Measurements from ENCODE around the gene AHCTF1.

Gene AHCTF1

GRCh38 chr1:246797597-246797996 lies 134.2 kb downstream of the AHCTF1 start:
- no peak overlapping the region for H3K4me2 ChIP-seq (ENCODE audit: low read depth, low read length, poor library complexity, severe bottlenecking)
- H3F3A ChIP-seq (ENCODE audit: insufficient read depth) = no peaks in the 10 kb centered on the region
- no peak overlapping the region for H3K27ac ChIP-seq (ENCODE audit: low read depth, low read length)
- no peak overlapping the region for H3K9ac ChIP-seq (ENCODE audit: low read length)
- H3K9me3 ChIP-seq (ENCODE audit: insufficient read depth, low read length) = no peaks in the 10 kb centered on the region
- H4K20me1 ChIP-seq (ENCODE audit: low read depth, low read length) = no peaks in the 10 kb centered on the region
- no peaks in the 10 kb centered on the region for H3K79me2 ChIP-seq (ENCODE audit: insufficient read depth, low read length)
- TF ChIP-seq EZH2phosphoT487 (conservative IDR thresholded peaks at IDR 0.05; ENCODE audit: low read length) = no peak
- TF ChIP-seq, protein P1, sequence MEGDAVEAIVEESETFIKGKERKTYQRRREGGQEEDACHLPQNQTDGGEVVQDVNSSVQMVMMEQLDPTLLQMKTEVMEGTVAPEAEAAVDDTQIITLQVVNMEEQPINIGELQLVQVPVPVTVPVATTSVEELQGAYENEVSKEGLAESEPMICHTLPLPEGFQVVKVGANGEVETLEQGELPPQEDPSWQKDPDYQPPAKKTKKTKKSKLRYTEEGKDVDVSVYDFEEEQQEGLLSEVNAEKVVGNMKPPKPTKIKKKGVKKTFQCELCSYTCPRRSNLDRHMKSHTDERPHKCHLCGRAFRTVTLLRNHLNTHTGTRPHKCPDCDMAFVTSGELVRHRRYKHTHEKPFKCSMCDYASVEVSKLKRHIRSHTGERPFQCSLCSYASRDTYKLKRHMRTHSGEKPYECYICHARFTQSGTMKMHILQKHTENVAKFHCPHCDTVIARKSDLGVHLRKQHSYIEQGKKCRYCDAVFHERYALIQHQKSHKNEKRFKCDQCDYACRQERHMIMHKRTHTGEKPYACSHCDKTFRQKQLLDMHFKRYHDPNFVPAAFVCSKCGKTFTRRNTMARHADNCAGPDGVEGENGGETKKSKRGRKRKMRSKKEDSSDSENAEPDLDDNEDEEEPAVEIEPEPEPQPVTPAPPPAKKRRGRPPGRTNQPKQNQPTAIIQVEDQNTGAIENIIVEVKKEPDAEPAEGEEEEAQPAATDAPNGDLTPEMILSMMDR (IDR thresholded peaks at IDR 0.05; ENCODE audit: insufficient read depth, low read length, poor library complexity, severe bottlenecking) = no peak
- no peaks in the 10 kb centered on the region for H3K9me2 ChIP-seq (replicated peaks; ENCODE audit: insufficient read depth, low read length)
- H3K36me3 ChIP-seq (ENCODE audit: low read length) = no peaks in the 10 kb centered on the region
- no peaks in the 10 kb centered on the region for H3K27me3 ChIP-seq (ENCODE audit: low read length)
- no peak overlapping the region for H2AFZ ChIP-seq (ENCODE audit: low read depth, low read length, severe bottlenecking)
- H3K4me3 ChIP-seq (ENCODE audit: insufficient read depth, low read length, poor library complexity, severe bottlenecking) = no peak overlapping the region

GRCh38 chr1:246797157-246797556 lies 134.6 kb downstream of the AHCTF1 start:
- Histone ChIP-seq H3K27ac (ENCODE audit: low read depth, low read length) (no peak overlapping the region), H3K4me2 (ENCODE audit: low read depth, low read length, poor library complexity, severe bottlenecking) (no peak overlapping the region), H3F3A (ENCODE audit: insufficient read depth) (no peaks in the 10 kb centered on the region), H3K36me3 (ENCODE audit: low read length) (no peaks in the 10 kb centered on the region), H2AFZ (ENCODE audit: low read depth, low read length, severe bottlenecking) (no peak overlapping the region), H3K9me3 (ENCODE audit: insufficient read depth, low read length) (no peaks in the 10 kb centered on the region), H4K20me1 (ENCODE audit: low read depth, low read length) (no peaks in the 10 kb centered on the region), H3K9ac (ENCODE audit: low read length) (no peak overlapping the region), H3K79me2 (ENCODE audit: insufficient read depth, low read length) (no peaks in the 10 kb centered on the region), H3K9me2 (replicated peaks; ENCODE audit: insufficient read depth, low read length) (no peaks in the 10 kb centered on the region), H3K27me3 (ENCODE audit: low read length) (no peaks in the 10 kb centered on the region), H3K4me3 (ENCODE audit: insufficient read depth, low read length, poor library complexity, severe bottlenecking) (no peak overlapping the region)
- no peak for TF ChIP-seq EZH2phosphoT487 (conservative IDR thresholded peaks at IDR 0.05; ENCODE audit: low read length)
- TF ChIP-seq, protein P1 (IDR thresholded peaks at IDR 0.05; ENCODE audit: insufficient read depth, low read length, poor library complexity, severe bottlenecking) = no peak

- Histone ChIP-seq H3K27me3 (ENCODE audit: low read length) (no peaks in the 10 kb centered on the region), H3K4me3 (ENCODE audit: insufficient read depth, low read length, poor library complexity, severe bottlenecking) (no peak overlapping the region), H3K27ac (ENCODE audit: low read depth, low read length) (no peak overlapping the region), H4K20me1 (ENCODE audit: low read depth, low read length) (no peaks in the 10 kb centered on the region), H3K36me3 (ENCODE audit: low read length) (no peaks in the 10 kb centered on the region), H3K9me2 (replicated peaks; ENCODE audit: insufficient read depth, low read length) (no peaks in the 10 kb centered on the region), H3F3A (ENCODE audit: insufficient read depth) (no peaks in the 10 kb centered on the region), H3K79me2 (ENCODE audit: insufficient read depth, low read length) (no peaks in the 10 kb centered on the region), H3K4me2 (ENCODE audit: low read depth, low read length, poor library complexity, severe bottlenecking) (no peak overlapping the region), H3K9ac (ENCODE audit: low read length) (no peak overlapping the region), H2AFZ (ENCODE audit: low read depth, low read length, severe bottlenecking) (no peak overlapping the region), H3K9me3 (ENCODE audit: insufficient read depth, low read length) (no peaks in the 10 kb centered on the region)
- no peak for TF ChIP-seq EZH2phosphoT487 (conservative IDR thresholded peaks at IDR 0.05; ENCODE audit: low read length)
- TF ChIP-seq, protein P1 (IDR thresholded peaks at IDR 0.05; ENCODE audit: insufficient read depth, low read length, poor library complexity, severe bottlenecking) = no peak
These were observed 135.6 kb downstream of the AHCTF1 start for GRCh38 chr1:246795906-246796694.

Data from SU-DHL-6 (cell line).